Astrocyte of the cerebellum (primary cell): Measurements from ENCODE around the gene AQP12A.

Source experiments
- DNase-seq: peaks from one replicate; pipeline ENCODE4 v3.0.0-alpha.2; 2011; ENCODE audit warnings: low read depth
- H3K4me3 ChIP-seq: 2 replicates; pipeline ENCODE4 v1.5.1; 2011; ENCODE audit warnings: mild to moderate bottlenecking, low read depth, low read length, moderate library complexity
- in situ Hi-C: cut with HindIII; loops from 2 replicates; pipeline ENCODE4 v1.10.0; 2017; ENCODE audit warnings: low sequenced_read_pairs
- TF ChIP-seq, protein P1 (sequence below): IDR thresholded peaks from 2 replicates; pipeline ENCODE4 v1.5.1; 2012; ENCODE audit warnings: low read length, low read depth, moderate library complexity, mild to moderate bottlenecking; ENCODE audit errors: missing control alignments

AQP12A gene

DNA sequence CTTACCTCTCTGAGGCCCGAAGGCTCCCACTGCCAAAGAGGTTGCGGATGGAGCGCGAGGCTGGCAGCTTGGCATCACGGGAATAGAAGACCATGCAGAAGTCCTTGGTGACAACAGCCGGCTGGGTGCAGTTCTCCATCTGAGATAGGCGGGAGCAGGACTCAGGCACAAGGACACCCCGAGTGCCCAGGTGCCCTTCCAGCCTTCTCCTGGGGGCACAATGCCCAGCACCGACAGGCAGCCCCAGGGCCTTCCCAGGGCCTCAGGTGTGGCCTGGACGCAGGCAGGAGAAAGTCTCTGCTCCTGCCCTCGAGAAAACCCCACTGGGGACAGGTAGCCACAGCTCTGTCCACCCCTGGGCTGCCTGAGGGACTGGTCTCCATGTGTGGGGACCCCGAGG, 33.6 kb downstream of the AQP12A start:
- no peak for DNase-seq
- no peak overlapping the region for H3K4me3 ChIP-seq
- TF ChIP-seq, protein P1, sequence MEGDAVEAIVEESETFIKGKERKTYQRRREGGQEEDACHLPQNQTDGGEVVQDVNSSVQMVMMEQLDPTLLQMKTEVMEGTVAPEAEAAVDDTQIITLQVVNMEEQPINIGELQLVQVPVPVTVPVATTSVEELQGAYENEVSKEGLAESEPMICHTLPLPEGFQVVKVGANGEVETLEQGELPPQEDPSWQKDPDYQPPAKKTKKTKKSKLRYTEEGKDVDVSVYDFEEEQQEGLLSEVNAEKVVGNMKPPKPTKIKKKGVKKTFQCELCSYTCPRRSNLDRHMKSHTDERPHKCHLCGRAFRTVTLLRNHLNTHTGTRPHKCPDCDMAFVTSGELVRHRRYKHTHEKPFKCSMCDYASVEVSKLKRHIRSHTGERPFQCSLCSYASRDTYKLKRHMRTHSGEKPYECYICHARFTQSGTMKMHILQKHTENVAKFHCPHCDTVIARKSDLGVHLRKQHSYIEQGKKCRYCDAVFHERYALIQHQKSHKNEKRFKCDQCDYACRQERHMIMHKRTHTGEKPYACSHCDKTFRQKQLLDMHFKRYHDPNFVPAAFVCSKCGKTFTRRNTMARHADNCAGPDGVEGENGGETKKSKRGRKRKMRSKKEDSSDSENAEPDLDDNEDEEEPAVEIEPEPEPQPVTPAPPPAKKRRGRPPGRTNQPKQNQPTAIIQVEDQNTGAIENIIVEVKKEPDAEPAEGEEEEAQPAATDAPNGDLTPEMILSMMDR: no peak
- in situ Hi-C loops: no loop called here

DNA sequence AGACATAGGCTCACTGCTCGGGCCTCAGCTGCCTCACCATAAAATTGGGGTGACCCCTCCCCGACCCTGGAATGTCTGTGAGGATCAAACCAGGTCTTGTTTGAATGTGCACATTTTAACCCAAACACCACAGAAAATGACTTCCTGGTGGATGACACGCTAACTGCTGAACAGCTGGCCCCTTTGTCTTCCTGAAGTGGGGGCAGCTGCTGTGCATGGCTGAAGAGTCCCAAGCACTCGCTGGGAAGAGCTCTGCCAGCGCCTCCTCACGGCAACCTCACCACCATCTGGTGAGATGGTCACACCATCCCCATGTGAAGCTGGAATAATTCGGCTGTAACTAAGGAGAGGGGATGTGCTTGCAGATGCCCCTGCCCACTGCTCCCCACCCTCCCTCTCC, 34.0 kb downstream of the AQP12A start:
- no peak for DNase-seq
- in situ Hi-C loops: no loop called here
- TF ChIP-seq, protein P1: no peak
- no peak overlapping the region for H3K4me3 ChIP-seq

DNA sequence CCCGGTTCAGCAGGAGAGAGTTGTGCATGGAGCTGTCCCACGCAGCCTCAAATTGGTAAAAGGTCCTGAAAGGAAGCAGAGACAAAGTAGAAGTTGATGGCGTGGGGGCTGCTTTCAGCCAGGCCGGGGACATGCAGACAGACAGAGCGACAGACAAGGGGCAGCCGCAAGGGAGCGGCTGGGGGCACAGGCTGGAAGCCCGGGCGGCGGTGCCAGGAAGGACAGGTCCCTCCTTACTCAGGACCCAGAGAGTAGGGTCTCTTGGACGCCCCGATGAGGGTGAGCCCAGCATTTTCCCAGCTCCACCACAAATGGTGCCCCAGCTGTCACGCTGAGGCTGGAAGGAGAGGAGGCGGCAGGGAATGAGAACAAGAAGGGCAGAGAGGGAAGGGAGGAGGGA, 35.2 kb downstream of the AQP12A start:
- TF ChIP-seq, protein P1: no peak
- in situ Hi-C loops: no loop called here
- no peak for DNase-seq
- H3K4me3 ChIP-seq: no peak overlapping the region

DNA sequence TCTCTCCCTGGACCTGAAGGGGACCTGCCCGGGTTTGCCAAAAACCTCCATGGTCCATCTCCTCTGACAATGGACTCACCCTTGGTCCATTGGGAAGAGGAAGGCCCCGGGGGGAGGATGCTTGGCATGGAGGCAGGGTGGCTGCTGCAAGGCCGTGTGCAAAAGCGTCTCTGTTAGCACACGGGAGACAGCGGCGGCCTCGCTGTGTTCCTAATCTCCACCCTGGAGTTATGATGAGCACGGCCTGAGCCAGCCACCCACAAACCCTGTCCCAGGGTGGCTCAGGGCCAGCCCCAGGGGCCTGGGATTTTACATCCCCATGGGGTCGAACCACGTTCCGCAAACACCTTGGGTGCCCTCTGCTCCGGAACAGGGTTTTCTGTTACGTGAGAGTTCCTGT, 35.8 kb downstream of the AQP12A start:
- no peak for DNase-seq
- H3K4me3 ChIP-seq: no peak overlapping the region
- in situ Hi-C loops: no loop called here
- TF ChIP-seq, protein P1: no peak

DNA sequence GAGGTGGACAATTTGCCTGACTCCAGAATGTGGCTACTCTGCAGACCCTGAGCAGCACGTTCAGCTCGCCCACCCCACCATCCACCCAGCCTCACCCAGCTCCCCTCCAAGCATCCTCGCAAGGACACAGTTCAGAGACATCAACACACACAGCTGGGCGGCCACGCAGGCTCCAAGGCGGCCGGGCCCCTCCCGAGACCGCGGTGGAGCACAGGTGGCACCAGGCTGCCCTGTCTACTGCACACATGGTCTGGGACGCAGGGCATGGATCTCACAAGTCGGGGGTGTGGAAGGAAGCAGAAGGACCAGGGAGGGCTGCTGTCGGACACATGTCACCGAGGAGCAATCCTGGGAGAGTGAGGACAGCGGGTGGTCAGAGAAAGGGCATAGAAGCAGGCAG, 36.2 kb downstream of the AQP12A start:
- H3K4me3 ChIP-seq: no peak overlapping the region
- DNase-seq: no peak
- TF ChIP-seq, protein P1: no peak
- in situ Hi-C loops: no loop called here

DNA sequence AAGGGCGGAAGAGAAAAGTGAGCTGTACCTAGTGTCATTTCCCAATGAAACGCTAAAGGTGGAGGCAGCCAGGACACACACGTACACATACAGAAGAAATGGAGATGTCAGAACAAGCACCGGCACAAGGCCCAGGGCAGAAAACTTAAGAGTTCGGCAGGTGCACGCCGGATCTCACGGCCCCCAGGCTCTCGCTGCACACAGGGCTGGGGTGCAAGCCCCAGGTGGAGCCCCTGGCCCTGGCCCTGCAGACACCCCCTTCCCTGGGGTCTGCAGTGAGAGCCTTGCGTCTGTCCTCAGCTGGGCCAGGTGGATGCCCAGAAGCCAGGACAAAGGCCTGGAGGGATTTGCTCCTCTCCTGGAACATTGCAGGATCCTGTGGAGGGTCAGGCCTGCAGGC, 36.7 kb downstream of the AQP12A start:
- no peak overlapping the region for H3K4me3 ChIP-seq
- TF ChIP-seq, protein P1: no peak
- no peak for DNase-seq
- in situ Hi-C loops: no loop called here

DNA sequence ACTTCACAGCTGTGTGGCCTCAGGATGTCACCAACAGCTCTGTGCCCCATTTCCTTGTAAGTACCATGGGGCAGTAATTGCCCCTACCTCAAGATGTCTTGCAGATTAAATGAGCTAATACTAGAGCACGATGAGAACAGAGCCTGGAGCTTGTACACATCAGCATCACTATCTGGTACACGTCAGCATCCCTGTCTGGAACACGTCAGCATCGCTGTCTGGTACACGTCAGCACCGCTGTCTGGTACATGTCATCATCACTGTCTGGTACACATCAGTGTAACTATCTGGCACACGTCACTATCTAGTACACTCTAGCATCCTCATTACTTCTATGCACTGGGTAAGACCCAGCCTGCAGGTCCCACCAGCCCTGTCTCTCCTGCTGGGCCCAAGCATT, 37.2 kb downstream of the AQP12A start:
- DNase-seq: no peak
- in situ Hi-C loops: no loop called here
- TF ChIP-seq, protein P1: no peak
- H3K4me3 ChIP-seq: no peak overlapping the region
